ENCODE data around the gene HELZ.

The HELZ gene

GRCh38 chr17:67137026-67137370 lies 108.0 kb downstream of the HELZ start:
- Histone ChIP-seq H3K4me3 (ENCODE audit: low read depth, low read length) (no peak overlapping the region), H3K9me3 (ENCODE audit: insufficient read depth, low read depth, low read length) (no peaks in the 10 kb centered on the region), H3K79me1 (ENCODE audit: low read length) (no peaks in the 10 kb centered on the region), H3K4me1 (ENCODE audit: control insufficient read depth in 1 of 2, insufficient read depth in 2 of 2, low read length in 2 of 2) (peaks cover 5 to 6% of the 10 kb centered on the region in 2 experiments), H3K4me2 (ENCODE audit: low read length) (no peak overlapping the region), H2AFZ (ENCODE audit: insufficient read depth, low read length, poor library complexity) (no peak overlapping the region), H3K18ac (ENCODE audit: low read length) (no peak overlapping the region), H3K79me2 (ENCODE audit: control insufficient read depth, insufficient read depth, low read length, poor library complexity) (no peaks in the 10 kb centered on the region), H4K12ac (ENCODE audit: low read depth, low read length) (no peak overlapping the region), H2BK5ac (ENCODE audit: low read depth, low read length, poor library complexity) (no peak overlapping the region), H3K23ac (ENCODE audit: low read length) (no peak overlapping the region), H4K8ac (ENCODE audit: low read depth, low read length) (no peak overlapping the region), H3K36me3 (ENCODE audit: control insufficient read depth in 1 of 2, insufficient read depth in 2 of 2, low read length in 2 of 2) (peaks cover 1 to 7% of the 10 kb centered on the region in 2 experiments), H3K9ac (ENCODE audit: low read length) (no peak overlapping the region), H3K27me3 (ENCODE audit: insufficient read depth, low read length) (no peaks in the 10 kb centered on the region), H3K4ac (ENCODE audit: low read depth, low read length) (no peak overlapping the region), H2AK5ac (ENCODE audit: low read length) (no peak overlapping the region), H3K27ac (ENCODE audit: low read depth, low read length) (no peak overlapping the region), H3K14ac (ENCODE audit: low read length) (no peak overlapping the region), H2BK12ac (ENCODE audit: low read length) (no peak overlapping the region), H4K91ac (ENCODE audit: low read depth, low read length) (no peak overlapping the region), H2BK120ac (ENCODE audit: insufficient read depth, low read length, poor library complexity) (no peak overlapping the region)
- whole genome bisulfite sequencing (ENCODE audit: extremely low coverage, insufficient coverage, insufficient read length), result no CpG with 5 or more reads among the region's 3 CpGs
- DNase-seq, result peak; percentile 70 to 91

DNA sequence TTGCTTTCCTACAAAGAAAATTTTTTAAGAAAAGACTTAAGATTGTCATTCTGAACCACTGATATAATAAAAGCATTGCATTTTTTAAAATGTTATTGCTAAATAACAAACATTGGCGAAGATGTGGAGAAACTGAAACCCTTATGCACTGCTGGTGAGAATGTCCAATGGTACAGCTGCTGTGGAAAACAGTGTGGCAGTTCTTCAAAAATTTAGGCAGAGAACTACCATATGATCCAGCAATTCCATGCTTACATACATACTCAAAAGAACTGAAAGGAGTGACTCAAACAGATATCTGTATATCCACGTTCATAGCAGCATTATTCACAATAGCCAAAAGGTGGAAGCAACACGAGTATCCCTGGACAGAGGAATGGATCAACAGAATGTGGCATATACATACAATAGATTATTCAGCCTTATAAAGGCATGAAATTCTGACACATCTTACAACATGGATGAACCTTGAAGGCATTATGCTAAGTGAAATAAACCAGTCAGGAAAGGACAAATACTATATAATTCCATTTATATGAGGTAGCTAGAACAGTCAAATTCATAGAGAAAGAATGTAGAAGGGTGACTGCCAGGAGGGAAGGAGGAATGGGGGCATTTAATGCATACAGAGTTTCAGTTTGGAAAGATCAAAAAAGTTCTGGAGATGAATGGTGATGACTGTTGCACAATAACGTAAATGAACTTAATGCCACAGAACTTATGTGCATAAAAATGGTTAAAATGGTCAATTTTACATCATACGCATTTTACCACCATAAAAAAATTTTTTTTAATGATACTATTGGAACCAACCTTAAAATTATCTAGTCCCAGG lies 108.6 kb downstream of the HELZ start:
- no peak overlapping the region for H3K4ac ChIP-seq (ENCODE audit: low read depth, low read length)
- no peak overlapping the region for H4K8ac ChIP-seq (ENCODE audit: low read depth, low read length)
- no peak overlapping the region for H2BK5ac ChIP-seq (ENCODE audit: low read depth, low read length, poor library complexity)
- H3K4me3 ChIP-seq (ENCODE audit: low read depth, low read length), result no peak overlapping the region
- no peak overlapping the region for H4K12ac ChIP-seq (ENCODE audit: low read depth, low read length)
- H3K79me2 ChIP-seq (ENCODE audit: control insufficient read depth, insufficient read depth, low read length, poor library complexity), result no peaks in the 10 kb centered on the region
- no peak overlapping the region for H2AFZ ChIP-seq (ENCODE audit: insufficient read depth, low read length, poor library complexity)
- H3K9me3 ChIP-seq (ENCODE audit: insufficient read depth, low read depth, low read length), result no peaks in the 10 kb centered on the region
- no peak overlapping the region for H3K14ac ChIP-seq (ENCODE audit: low read length)
- H2BK12ac ChIP-seq (ENCODE audit: low read length), result no peak overlapping the region
- peak; percentile 42 to 87 for DNase-seq
- no peaks in the 10 kb centered on the region for H3K27me3 ChIP-seq (ENCODE audit: insufficient read depth, low read length)
- no peak overlapping the region for H2AK5ac ChIP-seq (ENCODE audit: low read length)
- peaks cover 1 to 7% of the 10 kb centered on the region in 2 experiments for H3K36me3 ChIP-seq (ENCODE audit: control insufficient read depth in 1 of 2, insufficient read depth in 2 of 2, low read length in 2 of 2)
- no peaks in the 10 kb centered on the region for H3K79me1 ChIP-seq (ENCODE audit: low read length)
- H3K4me2 ChIP-seq (ENCODE audit: low read length), result no peak overlapping the region
- H4K91ac ChIP-seq (ENCODE audit: low read depth, low read length), result no peak overlapping the region
- peaks cover 5 to 6% of the 10 kb centered on the region in 2 experiments for H3K4me1 ChIP-seq (ENCODE audit: control insufficient read depth in 1 of 2, insufficient read depth in 2 of 2, low read length in 2 of 2)
- no peak overlapping the region for H3K27ac ChIP-seq (ENCODE audit: low read depth, low read length)
- H3K9ac ChIP-seq (ENCODE audit: low read length), result no peak overlapping the region
- no CpG with 5 or more reads among the region's 5 CpGs for WGBS (ENCODE audit: extremely low coverage, insufficient coverage, insufficient read length)
- H3K18ac ChIP-seq (ENCODE audit: low read length), result no peak overlapping the region
- H3K23ac ChIP-seq (ENCODE audit: low read length), result no peak overlapping the region
- no peak overlapping the region for H2BK120ac ChIP-seq (ENCODE audit: insufficient read depth, low read length, poor library complexity)

DNA sequence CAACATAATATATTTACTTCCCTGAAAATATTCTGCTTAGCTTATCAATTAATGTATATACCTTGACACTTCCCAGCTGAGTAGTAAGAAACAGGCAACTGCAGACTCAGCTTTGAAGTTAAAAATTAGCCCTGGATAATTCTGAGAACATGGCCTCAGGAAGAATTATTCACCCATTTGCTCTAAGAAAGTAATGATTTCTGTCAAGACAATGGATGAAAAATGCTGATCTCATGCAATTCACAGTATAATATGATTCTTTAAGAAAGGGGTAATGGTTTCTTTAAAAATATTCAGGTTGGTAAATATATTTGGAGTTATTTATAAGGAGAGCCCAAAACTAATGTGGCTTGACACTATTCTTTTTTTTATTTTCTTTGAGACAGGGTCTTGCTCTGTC lies 111.8 kb downstream of the HELZ start:
- H2AK5ac ChIP-seq (ENCODE audit: low read length), result no peak overlapping the region
- H4K8ac ChIP-seq (ENCODE audit: low read depth, low read length), result no peak overlapping the region
- no peaks in the 10 kb centered on the region for H3K9me3 ChIP-seq (ENCODE audit: insufficient read depth, low read depth, low read length)
- no peak overlapping the region for H2BK12ac ChIP-seq (ENCODE audit: low read length)
- no peak for DNase-seq
- no peak overlapping the region for H3K9ac ChIP-seq (ENCODE audit: low read length)
- H3K4me3 ChIP-seq (ENCODE audit: low read depth, low read length), result no peak overlapping the region
- no peaks in the 10 kb centered on the region for H3K4me1 ChIP-seq (ENCODE audit: control insufficient read depth in 1 of 2, insufficient read depth in 2 of 2, low read length in 2 of 2)
- no peak overlapping the region for H2BK120ac ChIP-seq (ENCODE audit: insufficient read depth, low read length, poor library complexity)
- peaks cover 3 to 4% of the 10 kb centered on the region in 2 experiments for H3K36me3 ChIP-seq (ENCODE audit: control insufficient read depth in 1 of 2, insufficient read depth in 2 of 2, low read length in 2 of 2)
- no peak overlapping the region for H2AFZ ChIP-seq (ENCODE audit: insufficient read depth, low read length, poor library complexity)
- H3K18ac ChIP-seq (ENCODE audit: low read length), result no peak overlapping the region
- H3K4ac ChIP-seq (ENCODE audit: low read depth, low read length), result no peak overlapping the region
- no peak overlapping the region for H3K14ac ChIP-seq (ENCODE audit: low read length)
- no peaks in the 10 kb centered on the region for H3K79me1 ChIP-seq (ENCODE audit: low read length)
- no peak overlapping the region for H4K12ac ChIP-seq (ENCODE audit: low read depth, low read length)
- H3K4me2 ChIP-seq (ENCODE audit: low read length), result no peak overlapping the region
- no peaks in the 10 kb centered on the region for H3K27me3 ChIP-seq (ENCODE audit: insufficient read depth, low read length)
- H3K79me2 ChIP-seq (ENCODE audit: control insufficient read depth, insufficient read depth, low read length, poor library complexity), result no peaks in the 10 kb centered on the region
- H4K91ac ChIP-seq (ENCODE audit: low read depth, low read length), result no peak overlapping the region
- H2BK5ac ChIP-seq (ENCODE audit: low read depth, low read length, poor library complexity), result no peak overlapping the region
- H3K23ac ChIP-seq (ENCODE audit: low read length), result no peak overlapping the region
- H3K27ac ChIP-seq (ENCODE audit: low read depth, low read length), result no peak overlapping the region

DNA sequence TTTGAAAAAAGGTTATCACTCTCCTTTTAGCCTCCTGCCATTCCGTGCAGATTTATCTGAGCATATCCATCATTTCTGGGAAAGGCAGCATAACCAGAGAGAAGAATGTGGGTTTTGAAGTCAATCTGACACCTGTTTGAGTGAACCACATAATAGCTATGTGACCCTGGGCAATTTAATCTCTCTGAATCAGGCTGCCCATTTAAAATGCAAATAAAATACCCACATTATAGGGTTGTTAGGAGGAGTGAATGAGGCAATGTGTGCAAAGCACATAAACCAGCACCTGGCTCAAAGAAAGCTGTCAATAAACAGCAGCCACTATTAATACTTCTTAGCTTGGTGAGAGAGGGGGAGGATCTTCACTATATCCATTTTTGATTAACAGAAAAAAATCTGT lies 112.6 kb downstream of the HELZ start:
- Histone ChIP-seq H3K36me3 (ENCODE audit: control insufficient read depth in 1 of 2, insufficient read depth in 2 of 2, low read length in 2 of 2) (peaks cover 5 to 6% of the 10 kb centered on the region in 2 experiments), H2AK5ac (ENCODE audit: low read length) (no peak overlapping the region), H3K79me1 (ENCODE audit: low read length) (no peaks in the 10 kb centered on the region), H3K14ac (ENCODE audit: low read length) (no peak overlapping the region), H3K4me2 (ENCODE audit: low read length) (no peak overlapping the region), H3K27ac (ENCODE audit: low read depth, low read length) (no peak overlapping the region), H4K8ac (ENCODE audit: low read depth, low read length) (no peak overlapping the region), H3K4me1 (ENCODE audit: control insufficient read depth in 1 of 2, insufficient read depth in 2 of 2, low read length in 2 of 2) (no peaks in the 10 kb centered on the region), H3K79me2 (ENCODE audit: control insufficient read depth, insufficient read depth, low read length, poor library complexity) (no peaks in the 10 kb centered on the region), H3K4me3 (ENCODE audit: low read depth, low read length) (no peak overlapping the region), H2AFZ (ENCODE audit: insufficient read depth, low read length, poor library complexity) (no peak overlapping the region), H2BK5ac (ENCODE audit: low read depth, low read length, poor library complexity) (no peak overlapping the region), H3K9ac (ENCODE audit: low read length) (no peak overlapping the region), H3K9me3 (ENCODE audit: insufficient read depth, low read depth, low read length) (no peaks in the 10 kb centered on the region), H3K4ac (ENCODE audit: low read depth, low read length) (no peak overlapping the region), H3K27me3 (ENCODE audit: insufficient read depth, low read length) (no peaks in the 10 kb centered on the region), H4K91ac (ENCODE audit: low read depth, low read length) (no peak overlapping the region), H3K18ac (ENCODE audit: low read length) (no peak overlapping the region), H2BK120ac (ENCODE audit: insufficient read depth, low read length, poor library complexity) (no peak overlapping the region), H3K23ac (ENCODE audit: low read length) (no peak overlapping the region), H2BK12ac (ENCODE audit: low read length) (no peak overlapping the region), H4K12ac (ENCODE audit: low read depth, low read length) (no peak overlapping the region)
- DNase-seq, result peak in 1 of 2 donors; percentile 41
- WGBS (ENCODE audit: extremely low coverage, insufficient coverage, insufficient read length), result no CpG with 5 or more reads among the region's 1 CpG
